ENCODE measurements around the gene INAFM2. TPM values are rescaled to one million over a fixed set of nuclear protein-coding genes. Genes with fewer than 3 reads are reported as not detected.

Gene INAFM2
- total RNA-seq, 6 experiments from 2014 or later = 19.6 to 32.8 (median 23.4) TPM

DNA sequence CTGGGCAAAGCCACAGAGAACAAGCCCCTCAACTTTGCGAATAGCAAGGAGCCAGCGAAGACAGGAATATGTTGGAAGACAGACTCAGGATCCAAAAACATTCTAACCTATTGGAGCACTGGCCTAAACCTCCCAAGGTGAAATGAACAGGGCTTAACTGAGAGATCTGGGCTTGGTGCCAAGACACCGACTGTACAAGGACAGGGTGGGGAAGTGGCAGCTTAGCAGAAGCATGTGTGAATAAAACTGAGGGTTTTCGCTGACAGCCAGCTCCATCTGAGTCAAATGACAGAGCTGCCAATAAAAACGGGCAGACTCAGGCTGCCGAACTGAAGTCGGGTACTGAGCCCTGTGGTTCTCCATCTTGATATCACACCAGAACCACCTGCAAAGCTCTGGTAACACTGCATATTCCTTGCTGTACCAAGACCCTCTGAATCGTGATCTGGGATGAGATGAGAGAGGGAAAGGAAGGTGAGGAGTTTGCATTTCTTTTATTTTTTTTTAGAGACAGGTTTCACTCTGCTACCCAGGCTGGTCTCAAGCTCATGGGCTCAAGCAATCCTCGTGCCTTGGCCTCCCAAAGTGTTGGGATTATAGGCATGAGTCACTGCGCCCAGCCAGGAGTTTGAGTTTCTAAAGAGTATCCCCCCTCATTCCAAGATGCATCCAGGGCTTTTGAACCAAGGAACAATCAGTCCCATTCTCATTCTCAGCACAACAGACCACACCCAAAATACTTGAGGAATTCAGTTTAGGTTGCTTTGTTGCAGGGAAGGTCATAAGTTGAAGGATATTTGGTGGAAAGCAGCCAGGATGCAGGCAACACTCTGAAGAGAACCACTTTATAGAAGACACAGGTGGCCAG lies 9.7 kb upstream of the INAFM2 start:
- no peak for TF ChIP-seq CTCF (IDR thresholded peaks at IDR 0.05)
- no peak overlapping the region; the same call in 1 of the 2 replicates for H3K27ac Mint-ChIP-seq
- H3K27me3 Mint-ChIP-seq (ENCODE audit: insufficient read depth) = peaks cover 2% of the 10 kb centered on the region
- H3K9me3 Mint-ChIP-seq = no peaks in the 10 kb centered on the region
- peak; percentile 15 for DNase-seq
- H3K4me1 Mint-ChIP-seq (ENCODE audit: low read depth) = peaks cover 32% of the 10 kb centered on the region
- peak overlapping the region; percentile 55 for H3K4me3 Mint-ChIP-seq
- H3K36me3 Mint-ChIP-seq (ENCODE audit: low read depth) = no peaks in the 10 kb centered on the region

- no peak overlapping the region for H3K4me3 Mint-ChIP-seq
- no peaks in the 10 kb centered on the region; the same call in 1 of the 2 replicates for H3K27me3 Mint-ChIP-seq (ENCODE audit: insufficient read depth)
- H3K4me1 Mint-ChIP-seq (ENCODE audit: low read depth) = peaks cover 32% of the 10 kb centered on the region
- no peaks in the 10 kb centered on the region for H3K36me3 Mint-ChIP-seq (ENCODE audit: low read depth)
- DNase-seq = peak; percentile 62
- H3K9me3 Mint-ChIP-seq = no peaks in the 10 kb centered on the region
- H3K27ac Mint-ChIP-seq = no peak overlapping the region
- no peak for TF ChIP-seq CTCF (IDR thresholded peaks at IDR 0.05)
Observed at GRCh38 chr15:40314723-40315276, 8.7 kb upstream of the INAFM2 start.

- Mint-ChIP-seq H3K4me3 (no peak overlapping the region), H3K36me3 (ENCODE audit: low read depth) (no peaks in the 10 kb centered on the region), H3K27me3 (ENCODE audit: insufficient read depth) (no peaks in the 10 kb centered on the region; the same call in 1 of the 2 replicates), H3K9me3 (no peaks in the 10 kb centered on the region), H3K4me1 (ENCODE audit: low read depth) (peaks cover 47% of the 10 kb centered on the region), H3K27ac (no peak overlapping the region)
- no peak for TF ChIP-seq CTCF (IDR thresholded peaks at IDR 0.05)
- no peak for DNase-seq
Observed at GRCh38 chr15:40316931-40317330, 6.6 kb upstream of the INAFM2 start.

DNA sequence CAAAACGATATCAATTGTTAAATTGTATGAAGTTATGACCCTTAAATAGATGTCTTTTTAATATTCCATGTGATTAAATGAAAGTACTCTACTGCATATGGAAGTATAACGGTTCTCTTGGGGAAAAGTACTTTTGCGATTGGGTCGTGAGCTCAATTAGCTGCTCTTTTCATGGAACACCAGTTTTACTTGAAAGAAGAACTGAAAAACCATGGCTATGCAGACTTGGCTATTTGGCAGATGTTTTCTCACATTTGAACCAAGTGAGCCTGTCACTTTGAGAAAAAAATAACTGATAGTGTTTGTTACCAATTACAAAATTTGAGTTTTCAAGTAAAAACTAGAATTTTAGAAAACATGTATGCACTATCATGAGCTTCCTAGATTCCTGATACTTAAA lies 5.9 kb upstream of the INAFM2 start:
- H3K9me3 Mint-ChIP-seq = no peaks in the 10 kb centered on the region
- DNase-seq = no peak
- no peak overlapping the region for H3K27ac Mint-ChIP-seq
- H3K36me3 Mint-ChIP-seq (ENCODE audit: low read depth) = no peaks in the 10 kb centered on the region
- no peak for TF ChIP-seq CTCF (IDR thresholded peaks at IDR 0.05)
- peaks cover 53% of the 10 kb centered on the region for H3K4me1 Mint-ChIP-seq (ENCODE audit: low read depth)
- no peak overlapping the region for H3K4me3 Mint-ChIP-seq
- H3K27me3 Mint-ChIP-seq (ENCODE audit: insufficient read depth) = no peaks in the 10 kb centered on the region; the same call in 1 of the 2 replicates

DNA sequence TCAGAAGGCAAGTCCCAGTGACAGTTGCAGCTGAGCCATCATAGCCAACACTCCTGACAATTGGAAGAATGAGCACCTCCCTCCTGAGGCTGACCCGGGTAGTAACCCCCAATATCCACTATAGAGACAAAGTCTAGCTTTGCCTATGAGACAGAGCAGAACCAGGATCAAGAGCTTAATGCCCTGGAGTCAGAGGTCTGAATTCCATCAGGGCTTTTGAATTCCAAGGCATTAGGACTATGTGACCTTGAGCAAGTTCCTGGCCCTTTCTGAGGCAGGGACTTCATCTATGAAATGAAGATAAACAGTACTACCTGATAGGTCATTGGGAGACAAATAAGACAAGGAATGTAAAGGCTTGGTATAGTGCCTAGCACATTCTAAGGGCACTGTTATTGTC lies 3.1 kb upstream of the INAFM2 start:
- Mint-ChIP-seq H3K4me3 (no peak overlapping the region), H3K4me1 (ENCODE audit: low read depth) (peaks cover 35% of the 10 kb centered on the region), H3K36me3 (ENCODE audit: low read depth) (peaks cover 5% of the 10 kb centered on the region; the same call in 1 of the 2 replicates), H3K27me3 (ENCODE audit: insufficient read depth) (peaks cover 2% of the 10 kb centered on the region), H3K9me3 (no peaks in the 10 kb centered on the region), H3K27ac (no peak overlapping the region; the same call in 1 of the 2 replicates)
- no peak for DNase-seq
- TF ChIP-seq CTCF (IDR thresholded peaks at IDR 0.05) = no peak

Data from HFFc6 (cell line).